Measurements from ENCODE around the gene SLK. TPM values are rescaled to one million over a fixed set of nuclear protein-coding genes. Genes with fewer than 3 reads are reported as not detected.

The SLK gene
- total RNA-seq, 1 experiment from 2014 or later: 39.1 TPM

DNA sequence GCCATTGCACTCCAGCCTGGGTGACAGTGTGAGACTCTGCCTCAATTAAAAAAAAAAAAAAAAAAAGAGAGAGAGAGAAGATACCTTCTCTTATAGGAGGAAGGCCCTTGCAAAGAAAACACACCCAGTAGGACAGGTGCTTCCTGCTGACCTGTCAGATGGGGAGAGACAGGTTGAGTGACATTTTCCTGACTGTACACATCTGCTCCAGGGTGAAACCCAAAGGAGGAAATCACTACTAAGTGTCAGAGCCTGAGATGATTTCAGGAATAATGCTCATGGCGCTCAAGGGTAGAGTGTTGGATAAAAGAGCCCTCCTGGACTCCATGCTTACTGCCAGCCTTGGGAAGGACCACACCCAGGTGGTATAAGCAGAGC is 47.3 kb upstream of the SLK start:
- Histone ChIP-seq H3K36me3 (ENCODE audit: insufficient read depth, low read length, poor library complexity, severe bottlenecking) (no peaks in the 10 kb centered on the region), H3K9me3 (ENCODE audit: low read depth, low read length, poor library complexity, severe bottlenecking) (peaks cover 5% of the 10 kb centered on the region), H3K27me3 (replicated peaks; ENCODE audit: insufficient read depth, low read depth, low read length, poor library complexity) (no peaks in the 10 kb centered on the region), H3K4me3 (ENCODE audit: low read depth, low read length, poor library complexity, severe bottlenecking) (no peak overlapping the region), H3K27ac (ENCODE audit: low read depth, low read length, poor library complexity, severe bottlenecking) (no peak overlapping the region), H3K4me1 (ENCODE audit: insufficient read depth, low read length, poor library complexity, severe bottlenecking) (peaks cover 14% of the 10 kb centered on the region)
- no peak for DNase-seq (ENCODE audit: low spot score)
- CTCF ChIA-PET: no interaction called here
- TF ChIP-seq, protein P1, sequence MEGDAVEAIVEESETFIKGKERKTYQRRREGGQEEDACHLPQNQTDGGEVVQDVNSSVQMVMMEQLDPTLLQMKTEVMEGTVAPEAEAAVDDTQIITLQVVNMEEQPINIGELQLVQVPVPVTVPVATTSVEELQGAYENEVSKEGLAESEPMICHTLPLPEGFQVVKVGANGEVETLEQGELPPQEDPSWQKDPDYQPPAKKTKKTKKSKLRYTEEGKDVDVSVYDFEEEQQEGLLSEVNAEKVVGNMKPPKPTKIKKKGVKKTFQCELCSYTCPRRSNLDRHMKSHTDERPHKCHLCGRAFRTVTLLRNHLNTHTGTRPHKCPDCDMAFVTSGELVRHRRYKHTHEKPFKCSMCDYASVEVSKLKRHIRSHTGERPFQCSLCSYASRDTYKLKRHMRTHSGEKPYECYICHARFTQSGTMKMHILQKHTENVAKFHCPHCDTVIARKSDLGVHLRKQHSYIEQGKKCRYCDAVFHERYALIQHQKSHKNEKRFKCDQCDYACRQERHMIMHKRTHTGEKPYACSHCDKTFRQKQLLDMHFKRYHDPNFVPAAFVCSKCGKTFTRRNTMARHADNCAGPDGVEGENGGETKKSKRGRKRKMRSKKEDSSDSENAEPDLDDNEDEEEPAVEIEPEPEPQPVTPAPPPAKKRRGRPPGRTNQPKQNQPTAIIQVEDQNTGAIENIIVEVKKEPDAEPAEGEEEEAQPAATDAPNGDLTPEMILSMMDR (conservative IDR thresholded peaks at IDR 0.05; ENCODE audit: low read depth, low read length): no peak
- no peak for TF ChIP-seq EZH2 (IDR thresholded peaks at IDR 0.05; ENCODE audit: borderline replicate concordance, low read depth, low read length, poor library complexity, severe bottlenecking)
- POLR2A ChIA-PET (ENCODE audit: low non-redundant PET): no interaction called here
- BruUV-seq (replicated peaks): no TSS peak
- intact Hi-C loops (cut with micrococcal nuclease; ENCODE audit: unreplicated experiment): no loop called here

DNA sequence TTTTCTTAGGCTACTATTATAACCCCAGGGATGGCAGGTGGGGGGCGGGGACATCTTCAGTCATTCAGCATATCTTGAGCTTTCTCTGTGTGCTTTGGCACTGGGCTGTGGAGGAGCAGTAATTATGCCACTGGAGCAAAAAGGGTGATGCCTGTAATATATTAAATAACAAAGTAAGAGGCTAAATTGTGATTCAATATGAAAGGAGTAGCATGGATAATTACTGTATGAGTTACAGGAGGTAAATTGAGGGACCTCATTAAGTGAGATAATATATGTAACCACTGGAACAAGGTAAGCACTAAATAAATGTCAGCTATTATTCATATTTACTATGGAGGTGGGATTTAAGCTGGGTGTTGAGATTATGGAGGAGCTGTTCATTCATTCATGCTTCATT is 45.7 kb upstream of the SLK start:
- CTCF ChIA-PET: no interaction called here
- no TSS peak for BruUV-seq (replicated peaks)
- H3K4me3 ChIP-seq (ENCODE audit: low read depth, low read length, poor library complexity, severe bottlenecking): no peak overlapping the region

GRCh38 chr10:103921750-103922195 is 45.2 kb upstream of the SLK start:
- Histone ChIP-seq H3K27me3 (replicated peaks; ENCODE audit: insufficient read depth, low read depth, low read length, poor library complexity) (no peaks in the 10 kb centered on the region), H3K36me3 (ENCODE audit: insufficient read depth, low read length, poor library complexity, severe bottlenecking) (no peaks in the 10 kb centered on the region), H3K9me3 (ENCODE audit: low read depth, low read length, poor library complexity, severe bottlenecking) (no peaks in the 10 kb centered on the region), H3K4me3 (ENCODE audit: low read depth, low read length, poor library complexity, severe bottlenecking) (no peak overlapping the region), H3K4me1 (ENCODE audit: insufficient read depth, low read length, poor library complexity, severe bottlenecking) (peaks cover 6% of the 10 kb centered on the region), H3K27ac (ENCODE audit: low read depth, low read length, poor library complexity, severe bottlenecking) (no peak overlapping the region)
- intact Hi-C loops (cut with micrococcal nuclease; ENCODE audit: unreplicated experiment): no loop called here
- ChIA-PET CTCF (no interaction called here), POLR2A (ENCODE audit: low non-redundant PET) (no interaction called here)
- no TSS peak for BruUV-seq (replicated peaks)
- DNase-seq (ENCODE audit: low spot score): peak; percentile 33
- TF ChIP-seq, protein P1 (conservative IDR thresholded peaks at IDR 0.05; ENCODE audit: low read depth, low read length): 0 out of 2 replicates have a peak, but pooled peaks have one; percentile 19
- no peak for TF ChIP-seq EZH2 (IDR thresholded peaks at IDR 0.05; ENCODE audit: borderline replicate concordance, low read depth, low read length, poor library complexity, severe bottlenecking)

More for the DNA sequence above, 45.7 kb upstream of the SLK start:
- H3K27me3 ChIP-seq (replicated peaks; ENCODE audit: insufficient read depth, low read depth, low read length, poor library complexity): no peaks in the 10 kb centered on the region
- intact Hi-C loops (cut with micrococcal nuclease; ENCODE audit: unreplicated experiment): no loop called here
- H3K27ac ChIP-seq (ENCODE audit: low read depth, low read length, poor library complexity, severe bottlenecking): no peak overlapping the region
- no peak for DNase-seq (ENCODE audit: low spot score)
- TF ChIP-seq, protein P1 (conservative IDR thresholded peaks at IDR 0.05; ENCODE audit: low read depth, low read length): no peak
- TF ChIP-seq EZH2 (IDR thresholded peaks at IDR 0.05; ENCODE audit: borderline replicate concordance, low read depth, low read length, poor library complexity, severe bottlenecking): no peak
- peaks cover 11% of the 10 kb centered on the region for H3K4me1 ChIP-seq (ENCODE audit: insufficient read depth, low read length, poor library complexity, severe bottlenecking)
- no peaks in the 10 kb centered on the region for H3K36me3 ChIP-seq (ENCODE audit: insufficient read depth, low read length, poor library complexity, severe bottlenecking)
- no peaks in the 10 kb centered on the region for H3K9me3 ChIP-seq (ENCODE audit: low read depth, low read length, poor library complexity, severe bottlenecking)
- POLR2A ChIA-PET (ENCODE audit: low non-redundant PET): no interaction called here
